A673 (cell line): ENCODE data around the gene PGBD5. TPM values are rescaled to one million over a fixed set of nuclear protein-coding genes. Genes with fewer than 3 reads are reported as not detected.

ENCODE experiments used
- BruUV-seq: library from RNA; stranded (reverse); fragments of 400-500 nt; replicated peaks from 2 replicates; lab custom pipeline; 2021; lab: Mats Ljungman, UMichigan
- CTCF ChIA-PET: fragments of 300-600 bp; sonication (Branson Sonifier 250); formaldehyde crosslinking; loops from one replicate; lab custom pipeline; 2022; ENCODE audit warnings: antibody characterized with exemption; lab: Charles Lee
- POLR2A ChIA-PET: fragments of 300-600 bp; sonication (Branson Sonifier 250); formaldehyde crosslinking; loops from one replicate; lab custom pipeline; 2022; ENCODE audit warnings: antibody characterized with exemption; ENCODE audit not compliant: low non-redundant PET; lab: Charles Lee
- DNase-seq: peaks from one replicate; pipeline ENCODE4 v3.0.0-alpha.2; 2015; ENCODE audit warnings: low spot score
- H3K27ac ChIP-seq: fragments of 200-600 bp; sonication (generic); 2 replicates; pipeline ENCODE4 v1.5.1; 2016; ENCODE audit warnings: mixed run types, low read depth, mild to moderate bottlenecking, mixed read lengths, antibody characterized with exemption, low read length; ENCODE audit not compliant: poor library complexity, severe bottlenecking
- H3K27me3 ChIP-seq: fragments of 200-600 bp; sonication (generic); replicated peaks from 2 replicates; pipeline ENCODE4 v1.6.1; 2017; ENCODE audit warnings: mixed run types, low read depth, mild to moderate bottlenecking, mixed read lengths, antibody characterized with exemption, low read length; ENCODE audit not compliant: insufficient read depth, poor library complexity
- H3K36me3 ChIP-seq: fragments of 200-600 bp; sonication (generic); 2 replicates; pipeline ENCODE4 v1.6.1; 2016; ENCODE audit warnings: mixed run types, mild to moderate bottlenecking, mixed read lengths, antibody characterized with exemption, low read length; ENCODE audit not compliant: insufficient read depth, poor library complexity, severe bottlenecking
- H3K4me1 ChIP-seq: fragments of 200-600 bp; sonication (generic); 2 replicates; pipeline ENCODE4 v1.6.1; 2017; ENCODE audit warnings: mixed run types, mild to moderate bottlenecking, mixed read lengths, antibody characterized with exemption, low read length; ENCODE audit not compliant: insufficient read depth, poor library complexity, severe bottlenecking
- H3K4me3 ChIP-seq: fragments of 200-600 bp; sonication (generic); 2 replicates; pipeline ENCODE4 v1.5.1; 2016; ENCODE audit warnings: low read depth, mixed run types, mild to moderate bottlenecking, mixed read lengths, low read length; ENCODE audit not compliant: poor library complexity, severe bottlenecking
- H3K9me3 ChIP-seq: fragments of 200-600 bp; sonication (generic); 2 replicates; pipeline ENCODE4 v1.6.1; 2016; ENCODE audit warnings: mixed run types, low read depth, mild to moderate bottlenecking, mixed read lengths, antibody characterized with exemption, low read length; ENCODE audit not compliant: poor library complexity, severe bottlenecking
- CTCF ChIP-seq: fragments of 300-800, 200-600 bp; sonication (generic); conservative IDR thresholded peaks from 2 replicates; pipeline ENCODE4 v1.5.1; 2017; ENCODE audit warnings: low read depth, mild to moderate bottlenecking, antibody characterized with exemption, low read length, moderate library complexity, mixed read lengths
- EZH2 ChIP-seq: fragments of 200-600 bp; sonication (generic); IDR thresholded peaks from 2 replicates; pipeline ENCODE4 v1.6.1; 2017; ENCODE audit warnings: borderline replicate concordance, low read depth, mild to moderate bottlenecking, mixed read lengths, antibody characterized with exemption, low read length; ENCODE audit not compliant: poor library complexity, severe bottlenecking
- intact Hi-C: fragments of 100-400 bp; cut with micrococcal nuclease; formaldehyde crosslinking; loops from one replicate; pipeline ENCODE4 v1.10.0; 2022; ENCODE audit not compliant: unreplicated experiment
- total RNA-seq: library from RNA; stranded (reverse); gene quantifications from 2 replicates; pipeline ENCODE4 v1.2.3, GENCODE V29; 2021

The PGBD5 gene
- total RNA-seq, 1 experiment from 2014 or later, result 0.52 TPM

DNA sequence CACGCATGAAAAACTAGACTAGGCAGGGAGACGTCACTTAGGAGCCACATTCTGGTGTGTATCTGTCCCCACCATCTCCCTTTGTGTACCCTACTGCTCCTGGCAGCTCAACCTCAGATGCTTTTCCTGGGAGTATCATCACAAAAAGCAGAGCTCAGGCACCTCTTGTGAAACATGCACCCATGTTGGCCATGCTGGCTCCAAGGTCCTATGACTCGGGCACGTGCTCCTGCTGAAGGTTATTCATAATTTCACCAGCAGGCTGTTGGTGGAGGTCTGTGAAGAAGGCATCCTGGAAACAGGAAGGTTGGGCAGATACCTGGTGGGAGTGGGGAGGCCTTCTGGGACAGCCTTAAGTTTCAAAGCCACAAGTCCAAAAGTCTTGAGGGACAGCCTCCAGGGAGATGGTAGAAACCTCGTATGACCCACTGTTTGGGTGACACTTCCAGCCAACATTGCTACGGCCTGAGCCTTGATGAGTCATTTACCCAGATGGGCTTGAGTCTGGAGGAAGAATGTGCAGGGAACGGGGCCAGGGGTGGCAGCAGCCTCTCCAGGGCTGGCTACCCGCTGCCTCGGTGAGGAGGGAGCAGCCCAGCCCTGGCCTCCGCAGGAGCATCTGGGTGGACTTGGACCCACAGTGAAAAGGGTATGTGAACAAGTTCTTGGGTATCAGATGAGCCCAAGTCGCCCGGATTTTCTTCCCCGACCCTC is 75.8 kb downstream of the PGBD5 start:
- H3K9me3 ChIP-seq, result no peaks in the 10 kb centered on the region
- ChIA-PET CTCF (no interaction called here), POLR2A (no interaction called here)
- no peak for DNase-seq
- no peaks in the 10 kb centered on the region for H3K27me3 ChIP-seq
- intact Hi-C loops, result no loop called here
- H3K4me3 ChIP-seq, result no peak overlapping the region
- TF ChIP-seq CTCF, result no peak
- TF ChIP-seq EZH2, result no peak
- no TSS peak for BruUV-seq
- H3K36me3 ChIP-seq, result no peaks in the 10 kb centered on the region
- no peak overlapping the region for H3K27ac ChIP-seq
- no peaks in the 10 kb centered on the region for H3K4me1 ChIP-seq

DNA sequence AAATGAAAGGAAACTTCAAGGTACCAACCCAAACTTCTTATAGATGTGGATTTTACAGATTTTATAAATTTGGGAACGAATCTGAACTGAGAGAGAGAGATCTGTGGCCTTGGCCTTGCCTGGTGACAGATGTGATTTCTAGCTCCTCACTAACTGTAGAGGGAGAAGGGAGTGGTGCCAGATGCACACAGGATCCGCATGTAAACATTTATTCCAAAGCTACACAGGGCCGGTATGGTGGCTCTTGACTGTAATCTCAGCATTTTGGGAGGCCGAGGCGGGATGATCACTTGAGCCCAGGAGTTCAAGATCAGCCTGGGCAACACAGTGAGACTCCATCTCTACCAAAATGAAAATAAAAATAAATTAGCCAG is 77.1 kb downstream of the PGBD5 start:
- H3K4me3 ChIP-seq, result no peak overlapping the region
- TF ChIP-seq EZH2 (no peak), CTCF (no peak)
- intact Hi-C loops, result no loop called here
- H3K27me3 ChIP-seq, result no peaks in the 10 kb centered on the region
- BruUV-seq, result no TSS peak
- no peaks in the 10 kb centered on the region for H3K9me3 ChIP-seq
- no peaks in the 10 kb centered on the region for H3K36me3 ChIP-seq
- H3K4me1 ChIP-seq, result no peaks in the 10 kb centered on the region
- ChIA-PET POLR2A (no interaction called here), CTCF (no interaction called here)
- DNase-seq, result no peak
- H3K27ac ChIP-seq, result no peak overlapping the region

DNA sequence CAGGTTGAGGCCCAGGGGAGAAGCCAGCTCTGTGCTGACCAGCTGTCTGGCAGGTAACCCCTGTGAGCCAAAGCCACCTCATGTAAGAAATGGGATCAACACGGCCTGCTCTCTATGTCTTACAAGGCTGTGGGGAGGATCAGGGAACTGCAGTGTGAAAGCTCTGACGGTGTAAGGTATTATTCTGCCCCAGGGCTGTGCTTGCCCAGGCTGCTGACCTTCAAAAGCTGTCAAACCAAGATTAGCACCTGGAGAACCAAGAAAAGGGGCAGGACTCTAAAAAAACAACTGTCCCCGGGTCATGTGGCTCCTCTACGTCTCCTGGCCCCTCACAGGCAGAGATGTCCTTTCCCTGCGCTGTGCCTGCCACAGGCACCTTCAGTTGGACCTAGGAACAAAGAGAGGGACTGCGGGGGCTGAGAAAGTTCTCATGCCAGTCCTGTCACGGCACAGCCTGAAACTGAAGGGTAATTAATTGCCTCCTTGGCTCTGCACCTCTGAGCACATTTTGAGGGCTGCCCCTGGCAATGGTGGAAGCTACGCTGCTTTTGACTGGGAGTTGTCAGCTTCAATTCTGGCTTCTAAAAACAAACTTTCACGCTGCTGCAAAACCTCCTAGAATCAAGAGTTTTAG is 77.6 kb downstream of the PGBD5 start:
- Histone ChIP-seq H3K36me3 (no peaks in the 10 kb centered on the region), H3K9me3 (no peaks in the 10 kb centered on the region), H3K4me1 (no peaks in the 10 kb centered on the region), H3K27me3 (no peaks in the 10 kb centered on the region), H3K27ac (no peak overlapping the region), H3K4me3 (no peak overlapping the region)
- ChIA-PET CTCF (no interaction called here), POLR2A (no interaction called here)
- TF ChIP-seq EZH2 (no peak), CTCF (no peak)
- intact Hi-C loops, result no loop called here
- DNase-seq, result no peak
- BruUV-seq, result no TSS peak
